Choroid plexus epithelial cell (primary cell): ENCODE data around the gene LITAF.
A peak's percentile ranks its signal among the peaks of the same experiment; 100 is the strongest.

Experiments used
- DNase-seq: peaks from one replicate; pipeline ENCODE4 v3.0.0-alpha.2; 2010; ENCODE audit warnings: low read depth
- H3K4me3 ChIP-seq: 2 replicates; pipeline ENCODE4 v1.5.1; 2011; ENCODE audit warnings: low read depth, mild to moderate bottlenecking, control low read depth, low read length, moderate library complexity
- TF ChIP-seq, protein P1 (sequence below): conservative IDR thresholded peaks from 2 replicates; pipeline ENCODE4 v1.5.1; 2011; ENCODE audit warnings: low read depth, mild to moderate bottlenecking, control low read depth, inconsistent platforms, low read length, moderate library complexity

The LITAF gene

DNA sequence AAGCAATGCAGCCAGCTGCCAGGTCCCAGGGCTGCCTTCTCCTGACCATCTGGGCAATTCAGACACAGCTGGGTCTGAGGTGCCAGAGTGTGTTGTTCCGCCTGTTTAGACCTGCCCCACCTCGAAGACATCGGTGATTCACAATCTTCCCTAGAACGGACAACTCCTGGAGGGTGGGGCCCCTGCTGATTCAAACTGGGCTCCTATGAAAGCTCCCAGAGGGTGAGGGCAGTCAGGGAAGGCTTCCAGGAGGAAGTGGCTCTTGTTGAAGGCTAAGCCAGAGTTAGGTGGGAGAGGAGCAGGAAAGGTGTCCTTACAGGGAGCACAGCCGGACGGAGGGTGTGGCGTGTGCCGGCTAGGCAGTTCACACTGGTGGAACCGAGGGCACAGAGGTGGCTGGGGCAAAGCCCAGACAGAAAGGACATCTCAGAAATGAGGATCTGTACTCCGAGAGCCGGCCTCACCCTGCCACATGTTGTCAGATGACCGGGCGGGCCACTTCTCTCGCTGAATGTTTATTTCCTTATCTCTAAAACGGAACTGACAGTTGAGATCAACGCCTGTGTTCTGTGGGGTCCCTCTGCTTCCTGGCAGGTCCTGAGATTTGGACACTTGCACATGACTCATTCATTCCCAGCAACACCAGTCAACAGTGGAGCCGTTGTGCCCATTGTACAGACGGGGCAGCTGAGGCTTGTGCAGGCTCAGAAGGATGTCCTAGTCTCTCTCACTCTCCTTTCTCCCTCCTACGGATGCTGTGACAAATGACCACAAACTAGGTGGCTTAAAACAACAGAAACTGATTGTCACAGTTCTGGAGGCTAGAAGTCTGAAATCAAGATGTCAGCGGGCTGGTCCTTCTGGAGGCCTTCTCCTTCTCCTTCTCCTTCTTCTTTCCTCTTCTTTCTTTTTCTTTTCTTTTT is 26.9 kb upstream of the LITAF start:
- peak; percentile 56 for DNase-seq
- no peak overlapping the region for H3K4me3 ChIP-seq
- TF ChIP-seq, protein P1, sequence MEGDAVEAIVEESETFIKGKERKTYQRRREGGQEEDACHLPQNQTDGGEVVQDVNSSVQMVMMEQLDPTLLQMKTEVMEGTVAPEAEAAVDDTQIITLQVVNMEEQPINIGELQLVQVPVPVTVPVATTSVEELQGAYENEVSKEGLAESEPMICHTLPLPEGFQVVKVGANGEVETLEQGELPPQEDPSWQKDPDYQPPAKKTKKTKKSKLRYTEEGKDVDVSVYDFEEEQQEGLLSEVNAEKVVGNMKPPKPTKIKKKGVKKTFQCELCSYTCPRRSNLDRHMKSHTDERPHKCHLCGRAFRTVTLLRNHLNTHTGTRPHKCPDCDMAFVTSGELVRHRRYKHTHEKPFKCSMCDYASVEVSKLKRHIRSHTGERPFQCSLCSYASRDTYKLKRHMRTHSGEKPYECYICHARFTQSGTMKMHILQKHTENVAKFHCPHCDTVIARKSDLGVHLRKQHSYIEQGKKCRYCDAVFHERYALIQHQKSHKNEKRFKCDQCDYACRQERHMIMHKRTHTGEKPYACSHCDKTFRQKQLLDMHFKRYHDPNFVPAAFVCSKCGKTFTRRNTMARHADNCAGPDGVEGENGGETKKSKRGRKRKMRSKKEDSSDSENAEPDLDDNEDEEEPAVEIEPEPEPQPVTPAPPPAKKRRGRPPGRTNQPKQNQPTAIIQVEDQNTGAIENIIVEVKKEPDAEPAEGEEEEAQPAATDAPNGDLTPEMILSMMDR, result no peak

DNA sequence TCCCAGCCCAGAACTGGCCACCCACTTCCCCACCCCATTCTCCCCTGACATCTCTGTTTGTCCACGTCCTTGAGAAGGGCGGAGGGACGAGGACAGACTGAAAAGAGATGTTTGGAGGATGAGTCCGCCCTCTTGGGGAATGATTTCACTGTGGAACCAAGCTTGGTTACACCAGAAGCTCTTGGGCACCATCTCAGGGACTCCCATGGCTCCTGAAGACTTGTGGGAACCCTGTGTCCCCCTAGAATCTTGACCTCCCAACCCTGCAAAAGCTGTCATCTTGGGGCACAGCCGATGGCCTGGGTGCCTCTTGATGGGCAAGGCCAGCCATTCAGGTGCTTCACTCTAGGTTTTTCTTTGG is 25.9 kb upstream of the LITAF start:
- no peak overlapping the region for H3K4me3 ChIP-seq
- no peak for DNase-seq
- TF ChIP-seq, protein P1, result no peak

DNA sequence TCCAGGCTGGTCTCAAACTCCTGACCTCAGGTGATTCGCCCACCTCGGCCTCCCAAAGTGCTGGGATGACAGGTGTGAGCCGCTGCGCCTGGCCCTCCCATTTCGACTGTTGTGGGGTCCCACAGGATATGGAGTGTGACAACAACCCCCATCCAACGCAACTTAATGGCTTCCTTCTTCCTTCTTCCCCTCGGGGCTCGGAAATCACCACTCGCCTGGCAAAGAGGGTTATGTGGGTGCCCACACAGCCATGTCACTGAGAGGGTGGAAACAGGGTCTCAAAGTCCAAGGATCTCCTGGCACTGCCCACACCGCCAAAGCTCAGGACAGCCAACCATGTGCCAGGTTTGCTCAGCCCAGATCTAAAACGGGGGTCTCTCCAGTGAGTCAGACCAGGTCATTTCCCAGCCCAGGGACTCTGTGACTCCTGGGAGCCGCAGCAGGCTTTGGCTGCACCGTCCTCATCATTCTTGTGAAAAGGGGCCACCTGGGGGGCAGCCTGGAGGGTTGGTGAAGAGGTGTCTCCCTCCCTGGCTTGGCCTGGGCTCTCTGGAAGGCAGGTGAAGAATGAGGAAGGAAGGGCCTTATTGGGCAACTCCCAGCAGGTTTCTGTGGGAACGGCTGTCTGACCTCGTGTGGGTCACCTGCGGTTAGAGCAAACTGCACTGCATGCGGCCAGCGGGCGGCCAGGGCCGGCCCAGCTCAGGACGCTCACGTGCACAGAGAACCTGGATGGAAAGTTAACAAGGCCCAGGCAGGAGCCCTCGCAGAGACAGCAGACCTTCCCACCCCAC is 25.3 kb upstream of the LITAF start:
- H3K4me3 ChIP-seq, result no peak overlapping the region
- TF ChIP-seq, protein P1, result no peak
- peak; percentile 95 for DNase-seq

DNA sequence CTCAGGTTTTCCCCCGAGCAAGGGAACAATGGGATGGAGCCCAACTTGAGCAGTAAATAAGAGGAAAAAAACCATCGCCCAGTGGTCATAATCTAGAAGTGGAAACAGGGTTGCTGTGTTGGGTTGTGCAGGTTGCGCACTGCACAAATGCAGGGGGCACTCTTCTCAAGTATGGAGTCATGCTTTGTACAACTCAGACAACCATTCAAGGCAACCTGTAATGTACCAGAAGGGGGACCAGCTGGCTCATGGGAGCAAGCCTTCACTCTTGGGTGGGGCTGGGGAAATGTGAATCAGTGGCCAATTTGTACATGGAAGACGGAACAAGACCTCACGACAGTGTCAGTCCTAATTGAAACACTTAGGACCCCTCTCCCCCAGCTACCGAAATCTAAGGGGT is 23.9 kb upstream of the LITAF start:
- H3K4me3 ChIP-seq, result no peak overlapping the region
- TF ChIP-seq, protein P1, result no peak
- no peak for DNase-seq

DNA sequence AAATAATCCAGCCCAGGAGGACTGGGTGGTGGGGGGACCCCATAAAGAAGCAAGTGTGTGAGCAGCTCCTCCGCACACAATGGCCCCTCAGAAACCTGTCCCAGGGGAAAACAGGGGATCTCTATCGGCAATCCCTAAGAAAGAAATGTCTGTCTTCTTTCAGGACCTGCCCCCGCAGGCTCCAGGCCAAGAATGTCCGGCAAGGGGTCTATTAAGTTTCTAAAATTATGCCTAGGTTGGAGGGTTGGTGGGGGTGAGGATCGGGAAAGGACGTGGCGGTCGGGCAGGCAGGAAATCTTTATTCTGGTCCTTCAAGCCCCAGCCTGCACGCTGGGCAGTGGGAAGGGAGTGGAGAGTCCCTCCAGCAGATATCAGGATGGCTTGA is 23.4 kb upstream of the LITAF start:
- TF ChIP-seq, protein P1, result no peak
- no peak overlapping the region for H3K4me3 ChIP-seq
- DNase-seq, result no peak

DNA sequence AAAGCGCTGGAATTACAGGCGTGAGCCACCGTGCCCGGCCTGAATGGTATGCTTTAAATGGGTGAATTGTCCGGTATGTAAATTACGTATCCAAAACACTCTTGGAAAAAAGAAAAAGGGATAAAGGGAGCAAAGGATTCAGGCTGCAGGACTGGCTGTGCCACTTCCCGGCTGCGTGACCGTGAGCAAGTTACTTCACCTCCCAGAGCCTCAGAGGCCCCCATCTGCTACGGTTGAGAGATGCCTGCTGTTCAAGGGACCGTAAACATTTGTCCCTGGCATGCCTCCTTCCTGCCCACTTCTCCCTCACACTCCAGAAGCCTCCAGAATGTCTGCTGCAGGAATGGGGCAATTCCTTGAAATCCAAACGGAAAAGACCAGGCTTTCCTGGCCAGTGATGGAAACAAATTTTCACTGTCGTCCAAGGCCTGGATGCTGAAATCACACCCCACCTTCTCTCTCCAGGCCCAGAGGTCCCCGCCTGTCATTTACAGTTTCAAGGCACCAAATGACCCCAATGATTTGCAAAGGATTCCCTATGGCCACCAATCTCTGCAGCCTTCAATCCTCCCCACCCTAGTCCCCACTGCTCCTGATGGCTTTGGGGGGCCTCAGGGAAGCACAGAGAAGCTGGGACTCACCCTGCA is 22.9 kb upstream of the LITAF start:
- H3K4me3 ChIP-seq, result no peak overlapping the region
- TF ChIP-seq, protein P1, result no peak
- no peak for DNase-seq
